Lower leg skin (tissue), 3 donors: ENCODE results near the gene JAGN1.

Source experiments
- CTCF ChIP-seq, 3 donors: fragments of 450-650 bp; IDR thresholded peaks; one replicate each; pipeline ENCODE4 v1.5.1; 2016; ENCODE audit warnings: antibody characterized with exemption in 3 of 3, mild to moderate bottlenecking in 3 of 3, moderate library complexity in 2 of 3
- POLR2A ChIP-seq, 2 donors: fragments of 450-650 bp; IDR thresholded peaks; one replicate each; pipeline ENCODE4 v1.6.1; 2016 to 2017; ENCODE audit warnings: antibody characterized with exemption in 2 of 2, mild to moderate bottlenecking in 1 of 2, moderate library complexity in 1 of 2

DNA sequence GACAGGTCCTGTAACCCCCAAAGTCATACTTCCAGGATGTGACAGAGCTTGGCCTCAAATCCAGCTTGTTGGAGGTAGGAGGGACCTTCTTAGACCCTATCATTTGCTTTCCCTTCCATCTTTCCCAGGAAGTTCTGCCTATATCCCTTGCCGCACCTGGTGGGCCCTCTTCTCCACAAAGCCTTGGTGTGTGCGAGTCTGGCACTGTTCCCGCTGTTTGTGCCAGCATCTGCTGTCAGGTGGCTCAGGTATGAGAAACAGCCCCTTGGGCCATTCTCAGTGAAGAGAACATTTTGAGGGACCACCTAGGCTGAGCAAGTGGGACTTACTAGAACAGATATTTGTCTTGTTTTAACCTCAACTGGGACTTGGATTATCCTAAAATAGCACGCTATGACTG, 13.5 kb downstream of the JAGN1 start:
- TF ChIP-seq CTCF (IDR thresholded peaks at IDR 0.05) (no peak), POLR2A (IDR thresholded peaks at IDR 0.05) (no peak)
